AG04449 (cell line): Measurements from ENCODE around the gene DACT2.

Experiments
- CTCF ChIA-PET: fragments of 350-600 bp; formaldehyde crosslinking; extraction: SDS; loops from one replicate; lab custom pipeline; 2021; ENCODE audit warnings: antibody characterized with exemption; lab: Yijun Ruan, JAX
- POLR2A ChIA-PET: fragments of 400-600, 350-600 bp; formaldehyde crosslinking; extraction: SDS; loops from one replicate; lab custom pipeline; 2020; ENCODE audit warnings: antibody characterized with exemption, inconsistent platforms; lab: Yijun Ruan, JAX
- DNase-seq: peaks from one replicate; pipeline ENCODE4 v3.0.0-alpha.2; 2010; ENCODE audit warnings: low read depth, low spot score
- H3K4me3 ChIP-seq: 2 replicates; pipeline ENCODE4 v1.5.1; 2011; ENCODE audit warnings: low read depth, mild to moderate bottlenecking, control low read depth, low read length
- TF ChIP-seq, protein P1 (sequence below): IDR thresholded peaks from one replicate; pipeline ENCODE4 v1.5.1; 2011; ENCODE audit warnings: mild to moderate bottlenecking, moderate library complexity, low read length, control low read depth, inconsistent platforms; ENCODE audit not compliant: insufficient read depth; ENCODE audit errors: missing control alignments

DACT2 gene

DNA sequence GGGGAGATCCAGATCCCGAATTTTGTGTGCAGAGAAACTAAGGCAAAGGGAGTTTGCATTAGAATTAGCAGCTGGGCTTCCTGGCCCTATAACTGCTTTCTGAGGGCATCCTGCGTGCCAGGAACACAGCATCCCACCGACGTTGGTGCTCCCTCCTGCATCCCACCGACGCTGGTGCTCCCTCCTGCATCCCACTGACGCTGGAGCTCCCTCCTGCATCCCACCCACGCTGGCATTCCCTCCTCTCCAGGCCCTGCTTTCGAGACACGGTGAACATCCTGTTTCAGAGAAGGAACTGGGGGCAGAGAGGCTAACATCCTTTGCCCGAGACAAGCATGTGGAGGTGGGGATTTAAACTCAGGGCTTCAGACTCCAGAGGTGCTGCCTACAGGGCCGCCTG, 44.4 kb downstream of the DACT2 start:
- no peak overlapping the region for H3K4me3 ChIP-seq
- ChIA-PET POLR2A (no interaction called here), CTCF (no interaction called here)
- TF ChIP-seq, protein P1, sequence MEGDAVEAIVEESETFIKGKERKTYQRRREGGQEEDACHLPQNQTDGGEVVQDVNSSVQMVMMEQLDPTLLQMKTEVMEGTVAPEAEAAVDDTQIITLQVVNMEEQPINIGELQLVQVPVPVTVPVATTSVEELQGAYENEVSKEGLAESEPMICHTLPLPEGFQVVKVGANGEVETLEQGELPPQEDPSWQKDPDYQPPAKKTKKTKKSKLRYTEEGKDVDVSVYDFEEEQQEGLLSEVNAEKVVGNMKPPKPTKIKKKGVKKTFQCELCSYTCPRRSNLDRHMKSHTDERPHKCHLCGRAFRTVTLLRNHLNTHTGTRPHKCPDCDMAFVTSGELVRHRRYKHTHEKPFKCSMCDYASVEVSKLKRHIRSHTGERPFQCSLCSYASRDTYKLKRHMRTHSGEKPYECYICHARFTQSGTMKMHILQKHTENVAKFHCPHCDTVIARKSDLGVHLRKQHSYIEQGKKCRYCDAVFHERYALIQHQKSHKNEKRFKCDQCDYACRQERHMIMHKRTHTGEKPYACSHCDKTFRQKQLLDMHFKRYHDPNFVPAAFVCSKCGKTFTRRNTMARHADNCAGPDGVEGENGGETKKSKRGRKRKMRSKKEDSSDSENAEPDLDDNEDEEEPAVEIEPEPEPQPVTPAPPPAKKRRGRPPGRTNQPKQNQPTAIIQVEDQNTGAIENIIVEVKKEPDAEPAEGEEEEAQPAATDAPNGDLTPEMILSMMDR, result no peak
- DNase-seq, result no peak

DNA sequence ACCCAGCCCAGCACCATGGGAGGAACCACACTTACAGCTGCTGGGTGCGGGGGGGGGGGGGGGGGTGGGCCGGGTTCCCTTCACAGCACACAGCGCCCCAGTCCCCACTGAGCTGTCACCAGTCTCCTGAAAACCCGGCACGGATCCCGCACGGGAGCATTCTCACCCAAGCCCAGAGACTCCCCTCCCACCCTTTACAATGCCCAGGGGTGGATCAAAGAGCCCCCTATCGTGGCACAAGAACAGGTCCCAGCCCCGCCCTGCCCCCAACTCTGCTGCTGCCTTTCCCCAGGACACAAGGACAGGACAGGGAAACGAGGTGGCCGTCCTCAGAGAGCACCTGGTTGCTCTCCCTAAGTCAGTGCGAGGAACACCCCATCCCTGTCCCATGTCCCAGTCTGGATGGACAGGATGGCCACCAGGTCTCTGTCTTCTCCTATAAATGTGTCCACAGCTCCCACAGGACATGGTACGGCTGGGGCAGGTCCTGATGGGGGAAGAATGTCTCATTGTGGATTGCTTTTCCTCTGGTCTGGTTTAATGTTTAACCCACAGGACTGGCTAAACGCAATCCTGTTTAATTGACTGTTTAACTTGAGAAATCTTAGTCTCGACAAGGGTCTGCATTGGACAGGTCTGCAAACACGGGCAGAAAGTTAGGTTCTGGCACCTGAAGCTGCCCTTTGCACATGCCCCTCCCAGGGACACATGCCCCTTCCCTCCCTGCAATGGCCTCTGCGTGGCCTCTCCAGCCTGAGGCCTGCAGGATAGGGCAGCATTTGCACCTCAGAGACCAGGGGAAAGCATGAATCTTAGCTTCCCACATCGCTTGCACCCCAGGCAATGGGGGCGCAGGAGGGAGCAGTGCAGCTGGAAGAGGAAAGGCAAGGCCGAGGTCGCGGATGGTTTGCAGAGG, 45.3 kb downstream of the DACT2 start:
- H3K4me3 ChIP-seq, result no peak overlapping the region
- no peak for DNase-seq
- ChIA-PET POLR2A (no interaction called here), CTCF (no interaction called here)
- TF ChIP-seq, protein P1, result no peak

DNA sequence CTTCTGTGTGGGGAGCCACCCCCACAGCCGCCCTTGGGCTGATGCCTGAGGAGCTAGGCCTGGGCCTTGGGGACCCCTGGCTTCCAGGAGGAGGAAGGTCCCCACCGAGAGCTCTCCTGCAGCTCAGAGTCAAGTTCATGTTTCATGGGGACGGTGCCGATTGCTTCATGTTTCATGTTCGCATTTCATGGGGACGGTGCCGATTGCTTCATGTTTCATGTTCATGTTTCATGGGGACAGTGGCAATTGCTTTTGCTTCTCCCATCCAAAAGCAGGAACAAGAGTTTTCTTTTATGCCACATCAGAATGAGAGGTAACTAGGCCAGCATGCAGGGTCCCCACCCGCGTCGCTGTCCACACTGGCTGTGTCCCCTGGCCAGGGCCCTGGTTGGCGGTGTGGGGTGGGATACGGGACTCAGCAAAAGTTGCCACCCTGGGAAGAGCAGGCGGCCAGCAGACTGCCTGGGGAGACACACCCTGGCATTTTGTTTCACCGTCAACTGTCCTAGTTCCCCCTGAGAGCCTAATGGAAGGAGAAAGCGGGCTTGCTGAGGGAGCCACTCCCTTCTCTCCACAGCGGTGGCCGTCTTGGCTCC, 46.0 kb downstream of the DACT2 start:
- ChIA-PET CTCF (no interaction called here), POLR2A (no interaction called here)
- DNase-seq, result no peak
- TF ChIP-seq, protein P1, result no peak
- H3K4me3 ChIP-seq, result no peak overlapping the region

DNA sequence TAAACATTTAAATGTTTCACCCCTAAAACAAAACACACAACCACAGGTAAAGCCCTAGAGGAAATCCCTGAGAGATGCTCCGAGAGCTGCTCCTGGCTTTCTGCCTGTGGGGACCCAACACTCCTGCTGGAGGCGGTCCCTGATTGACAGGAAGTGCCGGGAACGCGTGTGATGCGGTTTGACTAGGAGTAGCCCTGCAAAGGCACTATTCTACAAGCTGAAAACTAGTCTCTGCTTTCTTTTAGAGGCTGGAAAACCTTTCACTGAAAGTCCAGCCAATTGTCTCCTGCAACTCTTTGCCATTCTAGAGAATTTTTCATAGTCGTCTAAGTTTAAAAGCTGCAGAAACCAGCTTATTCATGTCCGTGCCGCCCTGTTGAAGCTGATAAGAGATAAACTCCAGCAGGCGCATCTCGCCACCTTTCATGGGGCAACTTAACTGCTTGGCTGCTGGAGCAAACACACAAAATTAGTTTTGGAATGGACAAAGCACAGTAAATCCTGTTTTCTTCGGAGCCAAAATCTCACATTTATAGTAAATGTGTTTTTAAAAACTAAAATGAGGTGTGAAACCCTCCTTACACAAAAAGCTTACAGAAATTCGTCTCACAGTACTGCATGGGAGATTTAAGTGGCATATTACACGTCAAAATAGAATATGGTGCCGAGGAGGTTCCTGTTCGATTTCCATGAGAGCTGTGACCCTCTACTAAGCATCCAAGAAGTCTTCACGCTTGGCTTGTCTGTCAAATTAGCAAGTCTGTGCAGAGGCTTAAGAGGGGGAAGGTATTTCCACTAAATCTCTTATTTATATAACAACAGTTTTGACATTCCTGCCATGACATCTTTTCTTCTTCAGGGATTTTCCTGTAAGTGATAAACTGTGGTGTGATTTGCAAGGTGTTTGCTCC, 46.9 kb downstream of the DACT2 start:
- CTCF ChIA-PET, result no interaction called here
- DNase-seq, result no peak
- POLR2A ChIA-PET, result no interaction called here
- TF ChIP-seq, protein P1, result no peak
- no peak overlapping the region for H3K4me3 ChIP-seq

DNA sequence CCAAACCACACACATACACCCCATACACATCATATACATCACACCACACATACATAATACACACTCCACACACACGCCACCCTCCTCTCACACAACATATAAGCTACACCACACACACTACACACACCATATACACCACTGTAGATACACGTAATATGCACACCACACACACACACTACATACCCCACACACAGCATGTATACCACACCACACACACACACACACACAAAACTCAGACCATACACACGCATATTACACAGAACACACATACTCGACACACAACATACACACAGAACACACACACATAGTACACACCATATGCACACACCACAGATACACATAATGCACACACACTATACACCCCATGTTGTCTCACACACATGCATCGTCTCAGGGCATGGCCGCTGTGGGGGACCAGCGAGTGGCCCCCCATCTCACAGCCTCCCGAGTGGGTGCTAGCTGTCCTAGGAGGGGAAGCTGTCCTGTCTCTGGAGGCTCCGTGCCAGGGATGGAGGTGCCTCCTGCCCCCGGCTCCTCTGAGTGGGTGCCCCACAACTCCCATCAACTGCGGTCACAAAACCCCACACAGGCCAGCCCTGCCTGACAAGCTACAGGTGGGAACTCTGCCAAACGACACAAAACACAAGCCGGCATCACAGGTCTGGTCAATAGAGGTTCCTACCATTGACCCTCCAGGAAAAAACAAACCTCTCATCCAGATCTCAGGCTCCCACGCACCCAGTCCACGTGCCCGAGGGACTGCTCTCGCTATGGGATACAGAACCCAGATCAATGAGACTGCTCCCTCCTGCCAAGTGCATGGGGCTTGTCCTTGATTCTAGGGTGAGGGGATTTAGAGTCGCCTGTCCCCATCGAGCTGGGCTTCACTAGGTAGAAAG, 49.1 kb downstream of the DACT2 start:
- ChIA-PET CTCF (no interaction called here), POLR2A (no interaction called here)
- DNase-seq, result no peak

More for the DNA sequence above, 49.1 kb downstream of the DACT2 start:
- no peak overlapping the region for H3K4me3 ChIP-seq
- TF ChIP-seq, protein P1, result no peak
